ENCODE measurements around the gene CCDC43. TPM values are rescaled to one million over a fixed set of nuclear protein-coding genes. Genes with fewer than 3 reads are reported as not detected.

Gene CCDC43
- total RNA-seq, 6 experiments from 2014 or later, result 29.4 to 33.3 (median 31.0) TPM

DNA sequence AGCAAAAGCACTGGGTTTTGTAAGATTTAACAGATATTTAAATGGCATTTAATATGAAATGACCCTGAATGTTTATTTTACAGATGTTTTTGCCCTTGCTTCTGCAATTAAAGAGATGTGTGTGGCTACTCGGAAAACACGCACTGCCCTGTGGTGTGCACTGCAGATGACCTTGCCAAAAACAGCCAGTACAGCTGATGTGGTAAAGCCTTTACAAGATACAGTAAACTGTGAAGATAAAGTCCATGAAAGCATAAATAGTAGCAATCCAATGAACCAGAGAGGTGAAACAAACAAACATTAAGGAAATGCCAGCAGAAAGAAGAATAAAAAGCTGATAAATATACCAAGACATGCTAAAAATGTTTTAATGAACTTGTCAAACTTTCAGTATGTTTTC lies 15.7 kb downstream of the CCDC43 start:
- TF ChIP-seq, protein P1, sequence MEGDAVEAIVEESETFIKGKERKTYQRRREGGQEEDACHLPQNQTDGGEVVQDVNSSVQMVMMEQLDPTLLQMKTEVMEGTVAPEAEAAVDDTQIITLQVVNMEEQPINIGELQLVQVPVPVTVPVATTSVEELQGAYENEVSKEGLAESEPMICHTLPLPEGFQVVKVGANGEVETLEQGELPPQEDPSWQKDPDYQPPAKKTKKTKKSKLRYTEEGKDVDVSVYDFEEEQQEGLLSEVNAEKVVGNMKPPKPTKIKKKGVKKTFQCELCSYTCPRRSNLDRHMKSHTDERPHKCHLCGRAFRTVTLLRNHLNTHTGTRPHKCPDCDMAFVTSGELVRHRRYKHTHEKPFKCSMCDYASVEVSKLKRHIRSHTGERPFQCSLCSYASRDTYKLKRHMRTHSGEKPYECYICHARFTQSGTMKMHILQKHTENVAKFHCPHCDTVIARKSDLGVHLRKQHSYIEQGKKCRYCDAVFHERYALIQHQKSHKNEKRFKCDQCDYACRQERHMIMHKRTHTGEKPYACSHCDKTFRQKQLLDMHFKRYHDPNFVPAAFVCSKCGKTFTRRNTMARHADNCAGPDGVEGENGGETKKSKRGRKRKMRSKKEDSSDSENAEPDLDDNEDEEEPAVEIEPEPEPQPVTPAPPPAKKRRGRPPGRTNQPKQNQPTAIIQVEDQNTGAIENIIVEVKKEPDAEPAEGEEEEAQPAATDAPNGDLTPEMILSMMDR (IDR thresholded peaks at IDR 0.05), result no peak
- Mint-ChIP-seq H3K9me3 (no peaks in the 10 kb centered on the region), H3K36me3 (ENCODE audit: low read depth) (peaks cover 3% of the 10 kb centered on the region; the same call in 1 of the 2 replicates), H3K27me3 (ENCODE audit: insufficient read depth) (no peaks in the 10 kb centered on the region), H3K4me1 (ENCODE audit: low read depth) (peaks cover 34% of the 10 kb centered on the region), H3K4me3 (no peak overlapping the region), H3K27ac (no peak overlapping the region)
- DNase-seq, result no peak

- H3K36me3 Mint-ChIP-seq (ENCODE audit: low read depth), result no peaks in the 10 kb centered on the region
- H3K4me3 Mint-ChIP-seq, result no peak overlapping the region
- no peaks in the 10 kb centered on the region for H3K9me3 Mint-ChIP-seq
- H3K27me3 Mint-ChIP-seq (ENCODE audit: insufficient read depth), result no peaks in the 10 kb centered on the region
- TF ChIP-seq, protein P1 (IDR thresholded peaks at IDR 0.05), result peak; percentile 85
- H3K27ac Mint-ChIP-seq, result no peak overlapping the region
- DNase-seq, result peak; percentile 13
- H3K4me1 Mint-ChIP-seq (ENCODE audit: low read depth), result peaks cover 25% of the 10 kb centered on the region
Observed at GRCh38 chr17:44672479-44673093, 17.0 kb downstream of the CCDC43 start.

GRCh38 chr17:44666006-44666405 lies 23.6 kb downstream of the CCDC43 start:
- Mint-ChIP-seq H3K27me3 (ENCODE audit: insufficient read depth) (no peaks in the 10 kb centered on the region), H3K27ac (no peak overlapping the region), H3K36me3 (ENCODE audit: low read depth) (no peaks in the 10 kb centered on the region), H3K9me3 (no peaks in the 10 kb centered on the region), H3K4me1 (ENCODE audit: low read depth) (peaks cover 7% of the 10 kb centered on the region; the same call in 1 of the 2 replicates), H3K4me3 (no peak overlapping the region)
- TF ChIP-seq, protein P1 (IDR thresholded peaks at IDR 0.05), result no peak
- DNase-seq, result no peak

- H3K4me3 Mint-ChIP-seq, result no peak overlapping the region
Observed at GRCh38 chr17:44664867-44665266, 24.7 kb downstream of the CCDC43 start.

DNA sequence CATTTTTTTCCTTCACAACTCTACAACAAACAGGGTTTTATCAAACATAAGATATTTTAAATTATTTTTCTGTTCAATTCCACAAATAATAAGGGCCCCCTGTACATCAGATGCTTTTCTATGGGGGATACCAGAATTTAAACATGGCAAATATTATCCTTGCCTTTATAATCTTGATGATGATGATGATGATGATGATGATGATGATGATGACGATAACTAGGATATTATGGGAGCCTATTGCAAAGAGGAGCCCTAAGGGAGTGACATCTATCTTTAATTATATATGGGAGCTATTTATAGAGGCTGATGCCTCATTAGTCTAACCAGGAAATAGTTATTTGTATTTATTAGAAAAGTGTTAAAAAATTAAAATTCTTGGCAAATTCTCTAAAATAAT lies 26.5 kb downstream of the CCDC43 start:
- no peaks in the 10 kb centered on the region for H3K36me3 Mint-ChIP-seq (ENCODE audit: low read depth)
- no peak overlapping the region for H3K27ac Mint-ChIP-seq
- no peaks in the 10 kb centered on the region for H3K27me3 Mint-ChIP-seq (ENCODE audit: insufficient read depth)
- peaks cover 7% of the 10 kb centered on the region; the same call in 1 of the 2 replicates for H3K4me1 Mint-ChIP-seq (ENCODE audit: low read depth)
- TF ChIP-seq, protein P1 (IDR thresholded peaks at IDR 0.05), result no peak
- H3K9me3 Mint-ChIP-seq, result no peaks in the 10 kb centered on the region
- DNase-seq, result no peak
- no peak overlapping the region for H3K4me3 Mint-ChIP-seq

More at GRCh38 chr17:44664867-44665266, 24.7 kb downstream of the CCDC43 start:
- Mint-ChIP-seq H3K36me3 (ENCODE audit: low read depth) (no peaks in the 10 kb centered on the region), H3K27me3 (ENCODE audit: insufficient read depth) (no peaks in the 10 kb centered on the region), H3K4me1 (ENCODE audit: low read depth) (peaks cover 7% of the 10 kb centered on the region; the same call in 1 of the 2 replicates), H3K9me3 (no peaks in the 10 kb centered on the region), H3K27ac (no peak overlapping the region)
- no peak for DNase-seq
- TF ChIP-seq, protein P1 (IDR thresholded peaks at IDR 0.05), result no peak
